Measurements from ENCODE around the gene LDLRAD4.

GRCh38 chr18:13296867-13297574 is 78.5 kb downstream of the LDLRAD4 start:
- TF ChIP-seq CTCF (conservative IDR thresholded peaks at IDR 0.05; ENCODE audit: low read depth, low read length) (no peak), EZH2phosphoT487 (IDR thresholded peaks at IDR 0.05; ENCODE audit: borderline replicate concordance, low read length) (no peak), EZH2 (IDR thresholded peaks at IDR 0.05; ENCODE audit: low read length, unreplicated experiment) (no peak)
